Measurements from ENCODE around the gene PTPMT1.

PTPMT1 gene

GRCh38 chr11:47616726-47617416 lies 51.5 kb downstream of the PTPMT1 start:
- DNase-seq = peak; percentile 15 to 55

- no peak for DNase-seq
These were observed 52.0 kb downstream of the PTPMT1 start for GRCh38 chr11:47617417-47617809.

GRCh38 chr11:47620836-47621378 lies 55.5 kb downstream of the PTPMT1 start:
- DNase-seq = no peak

All from NCI-H1930 (cell line).